NCI-H2227 (cell line): ENCODE measurements around the gene ZCCHC24.
"Not testable (repeated sequence)": the region's sequence is repeated elsewhere in the genome, so short reads cannot be mapped to it uniquely, and the experiment has no call there.

Experiments
- DNase-seq: peaks from one replicate; lab custom pipeline; 2025; ENCODE audit not compliant: unreplicated experiment; lab: John Stamatoyannopoulos, UW

The ZCCHC24 gene

GRCh38 chr10:79347894-79348639, 97.4 kb downstream of the ZCCHC24 start:
- peak; percentile 37 for DNase-seq

DNA sequence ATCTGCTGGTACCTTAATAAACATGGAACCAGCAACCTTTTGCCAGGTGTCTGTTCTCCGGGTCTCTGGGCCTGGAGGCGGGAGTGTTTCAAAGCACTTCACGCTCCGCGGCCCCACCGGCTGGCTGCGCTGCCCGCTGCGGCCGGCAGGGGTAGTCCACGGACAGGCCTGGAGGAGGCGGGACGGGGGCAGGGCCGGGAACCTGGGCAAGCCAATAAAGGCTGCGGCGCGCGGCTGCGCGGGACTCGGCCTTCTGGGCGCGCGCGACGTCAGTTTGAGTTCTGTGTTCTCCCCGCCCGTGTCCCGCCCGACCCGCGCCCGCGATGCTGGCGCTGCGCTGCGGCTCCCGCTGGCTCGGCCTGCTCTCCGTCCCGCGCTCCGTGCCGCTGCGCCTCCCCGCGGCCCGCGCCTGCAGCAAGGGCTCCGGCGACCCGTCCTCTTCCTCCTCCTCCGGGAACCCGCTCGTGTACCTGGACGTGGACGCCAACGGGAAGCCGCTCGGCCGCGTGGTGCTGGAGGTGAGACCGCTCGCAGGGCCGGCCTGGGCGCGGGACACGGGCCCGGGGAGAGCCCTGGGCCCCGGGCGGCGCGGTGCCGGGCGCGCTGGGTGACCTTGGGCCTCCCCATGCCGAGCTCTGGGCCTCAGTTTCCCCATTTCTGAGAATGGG, 98.1 kb downstream of the ZCCHC24 start, which contains the start of gene PPIF:
PPIF (plus strand) TSS at position 244 of the 668 bp plus-strand sequence; CDS start at position 324, 80 bp downstream.
- peak; percentile 92 for DNase-seq

DNA sequence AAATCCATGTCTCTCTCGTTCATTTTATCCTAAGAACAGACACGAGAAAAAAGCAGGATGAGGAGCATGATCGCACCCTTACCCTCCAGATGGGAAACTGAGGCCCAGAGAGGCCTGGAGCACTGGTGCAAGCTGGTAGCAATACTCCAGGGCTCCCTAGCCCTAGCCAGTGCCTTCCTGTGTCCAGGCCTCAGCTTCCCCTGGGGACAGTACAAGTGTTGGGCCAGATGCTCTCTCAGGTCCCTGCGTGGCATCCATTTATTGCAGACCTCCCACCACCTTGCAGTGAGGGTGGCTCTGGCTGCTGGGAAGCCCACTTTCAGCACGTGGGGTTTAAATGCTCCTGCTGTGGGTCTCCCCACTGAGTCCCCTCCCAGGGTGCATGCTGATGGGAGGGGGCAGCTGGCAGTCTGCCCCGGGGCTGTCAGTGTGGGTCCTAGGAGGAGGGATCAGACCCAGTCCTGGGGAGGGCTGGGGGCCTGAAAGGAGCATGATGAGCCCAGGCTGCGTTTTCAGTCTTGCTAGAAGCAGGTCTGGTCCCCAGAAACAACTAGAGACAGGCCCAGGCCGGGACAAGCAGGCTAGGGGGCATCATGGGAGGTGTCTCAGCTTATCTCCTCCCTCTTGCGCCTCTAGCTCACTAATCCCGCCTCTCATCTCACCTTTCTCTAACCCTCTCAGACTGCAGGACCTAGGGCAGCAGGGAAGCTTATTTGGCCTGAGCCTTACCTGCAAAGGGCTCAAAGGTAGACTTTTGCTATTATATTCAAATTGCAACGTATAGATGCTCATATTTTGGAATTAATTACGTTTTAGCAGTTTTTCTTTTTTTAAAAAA, 98.8 kb downstream of the ZCCHC24 start:
- DNase-seq, result no peak

GRCh38 chr10:79346012-79346340, 99.4 kb downstream of the ZCCHC24 start:
- DNase-seq, result no peak

- DNase-seq, result no peak
Measured at GRCh38 chr10:79345241-79346011, 100.0 kb downstream of the ZCCHC24 start.

DNA sequence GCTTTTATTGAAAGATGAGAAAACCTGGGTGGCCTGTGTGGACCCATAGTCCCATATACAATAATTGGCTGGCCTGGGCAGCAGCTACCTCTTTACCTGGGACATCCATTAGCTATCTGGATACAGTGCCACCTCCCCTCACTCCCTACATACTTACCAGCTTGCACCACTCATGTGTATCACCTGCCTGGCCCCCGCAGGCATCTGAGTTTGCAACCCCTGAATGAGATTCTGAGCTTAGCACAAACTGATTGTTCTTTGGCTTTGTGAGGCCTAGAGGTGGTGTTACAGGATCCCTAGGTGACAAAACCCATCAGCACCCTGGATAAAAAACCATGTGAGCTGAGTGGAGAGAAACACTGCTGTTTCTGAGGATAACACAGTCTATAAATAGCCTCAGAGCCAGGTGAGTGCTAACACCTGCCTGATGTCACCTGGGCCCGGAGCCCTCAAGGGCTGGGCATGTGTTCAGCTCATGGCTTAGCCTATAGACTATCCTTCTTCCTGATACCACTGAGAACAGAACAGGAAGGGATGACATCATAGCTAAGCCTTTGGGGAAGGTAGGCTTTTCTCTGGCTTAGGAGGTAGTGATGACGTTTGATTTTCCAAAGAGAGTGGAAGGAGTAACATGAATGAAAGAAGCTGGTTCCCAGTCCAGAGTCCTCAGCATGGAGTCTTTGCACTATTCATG, 100.8 kb downstream of the ZCCHC24 start:
- no peak for DNase-seq

GRCh38 chr10:79342811-79343561, 102.4 kb downstream of the ZCCHC24 start:
- no peak for DNase-seq

- no peak for DNase-seq
Measured at GRCh38 chr10:79342295-79342761, 103.1 kb downstream of the ZCCHC24 start.

DNA sequence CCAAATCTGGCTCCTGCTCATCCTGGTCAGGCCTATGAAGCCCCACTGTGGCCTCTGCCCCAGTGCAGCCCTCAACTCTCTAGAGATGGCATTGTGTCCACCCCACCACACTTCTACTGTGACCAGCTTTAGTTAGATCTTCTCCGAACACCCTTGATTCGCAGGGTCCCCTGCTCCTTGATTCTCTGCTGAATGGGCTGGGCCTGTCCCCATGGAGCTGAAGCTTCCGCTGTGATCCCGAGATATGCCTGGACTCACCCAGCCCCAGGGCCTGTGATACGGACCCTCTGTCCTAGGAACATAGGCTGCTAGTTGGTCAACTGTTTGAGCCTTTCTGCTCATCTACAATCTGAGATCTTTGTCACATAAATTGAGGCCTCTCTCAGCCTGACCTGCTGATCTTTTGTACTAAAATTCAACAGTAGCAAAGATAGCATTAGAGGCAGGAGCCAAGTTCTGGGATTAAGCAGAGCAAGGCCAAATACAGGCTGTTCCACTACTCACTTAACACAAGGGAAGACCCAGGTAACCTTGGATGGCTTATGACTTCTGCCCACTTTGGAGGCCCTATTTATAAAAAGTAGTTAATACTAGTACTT, 104.7 kb downstream of the ZCCHC24 start:
- no peak for DNase-seq

DNA sequence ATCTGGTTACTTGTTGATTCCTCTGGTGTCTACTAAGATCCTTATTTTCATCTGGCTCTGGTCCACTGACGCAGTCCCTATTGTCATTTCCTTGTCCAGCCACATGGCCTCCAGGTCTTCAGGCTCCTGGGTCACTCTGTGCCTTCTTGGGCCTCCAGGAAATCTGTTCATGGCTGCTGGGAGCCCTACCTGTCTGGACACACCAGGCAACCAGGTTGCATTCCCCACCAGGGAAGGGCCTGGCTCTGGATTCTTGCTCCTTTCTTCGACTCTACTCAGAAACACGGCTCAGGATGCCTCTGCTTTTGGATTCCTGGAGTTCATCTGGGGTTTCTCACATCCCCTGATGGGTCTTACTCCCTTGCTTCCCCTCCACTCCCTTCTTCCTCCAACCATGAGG, 106.2 kb downstream of the ZCCHC24 start:
- DNase-seq, result no peak

DNA sequence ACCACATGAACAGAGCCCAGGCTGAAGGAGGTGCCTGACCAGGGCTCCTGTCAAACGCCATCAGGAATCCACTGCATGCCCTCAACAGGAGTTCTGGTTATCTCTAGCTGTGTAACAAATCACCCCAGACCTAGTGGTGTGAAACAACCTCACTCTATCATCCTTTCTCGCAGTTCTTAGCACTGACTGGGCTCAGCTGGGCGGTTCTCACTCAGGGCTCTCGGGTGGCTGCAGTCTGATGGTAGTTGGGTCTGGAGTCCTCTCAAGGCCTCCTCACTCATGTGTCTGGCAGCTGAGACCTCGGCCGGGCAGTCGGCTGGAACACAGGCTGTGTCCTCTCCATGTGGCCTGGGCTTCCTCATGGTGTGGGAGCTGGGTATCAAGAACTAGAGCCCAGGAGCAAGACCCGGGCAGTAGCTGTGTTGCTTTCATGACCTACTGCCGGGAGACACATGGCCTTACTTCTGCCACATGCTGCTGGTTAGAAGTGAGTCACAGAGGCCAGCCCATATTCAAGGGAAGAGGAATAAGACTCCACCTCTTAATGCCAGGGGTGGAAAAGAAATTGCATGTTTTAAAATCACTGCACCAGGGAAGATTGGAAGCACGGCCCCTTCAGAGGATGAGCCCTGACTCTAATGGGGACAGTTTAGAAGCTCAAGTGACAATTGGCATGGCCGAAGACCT, 107.5 kb downstream of the ZCCHC24 start:
- not testable (repeated sequence) for DNase-seq

- peak; percentile 52 for DNase-seq
Measured at GRCh38 chr10:79336739-79337138, 108.7 kb downstream of the ZCCHC24 start.

GRCh38 chr10:79336276-79336675, 109.1 kb downstream of the ZCCHC24 start:
- no peak for DNase-seq

GRCh38 chr10:79335470-79336235, 109.8 kb downstream of the ZCCHC24 start:
- no peak for DNase-seq

GRCh38 chr10:79335094-79335469, 110.3 kb downstream of the ZCCHC24 start:
- DNase-seq, result no peak

DNA sequence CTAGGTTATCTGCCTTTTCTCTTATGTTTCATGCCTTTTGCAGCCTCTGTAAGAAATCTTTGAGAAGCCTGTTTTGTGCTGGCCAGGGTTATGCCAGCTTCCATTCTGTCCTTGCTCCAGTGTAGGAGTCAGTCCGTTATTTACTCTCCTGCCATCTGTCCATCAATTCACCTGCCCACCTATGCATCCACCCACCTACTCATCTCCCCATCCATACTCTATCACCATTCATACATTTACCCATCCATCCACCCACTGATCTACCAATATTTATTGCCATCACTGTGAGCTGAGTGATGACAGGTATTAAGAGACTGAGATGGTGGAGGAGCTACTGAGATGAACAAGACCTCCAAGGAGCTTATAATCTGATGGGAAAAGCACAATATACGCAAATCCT, 110.9 kb downstream of the ZCCHC24 start:
- DNase-seq, result no peak

DNA sequence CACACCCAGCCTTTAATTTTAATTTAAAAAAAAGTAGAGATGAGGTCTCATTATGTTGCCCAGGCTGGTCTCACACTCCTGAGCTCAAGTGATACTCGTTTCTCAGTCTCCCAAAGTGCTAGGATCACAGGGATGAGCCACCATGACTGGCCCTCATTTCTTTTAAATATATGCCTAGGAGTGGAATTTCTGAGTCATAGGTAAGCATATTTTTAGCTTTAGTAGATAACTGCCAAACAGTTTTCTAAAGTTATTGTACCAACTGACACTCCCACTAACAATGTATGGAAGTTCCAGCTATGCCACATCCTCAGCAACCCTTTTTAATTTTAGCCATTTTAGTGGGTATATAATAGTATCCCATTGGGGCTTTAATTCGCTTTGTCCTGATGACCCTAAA, 111.9 kb downstream of the ZCCHC24 start:
- DNase-seq, result no peak
